Prostate gland (tissue), 2 donors: Measurements from ENCODE around the gene ATL1. TPM values are rescaled to one million over a fixed set of nuclear protein-coding genes. Genes with fewer than 3 reads are reported as not detected.

Experiments
- DNase-seq: peaks from one replicate; pipeline ENCODE4 v3.0.0-alpha.2; 2019; ENCODE audit warnings: low spot score
- H3K27ac ChIP-seq, 2 donors: fragments of 200-600 bp; sonication (generic); 2 replicates each; pipeline ENCODE4 v1.5.1; 2017 to 2019
- H3K27me3 ChIP-seq: fragments of 200-600 bp; sonication (generic); replicated peaks from 2 replicates; pipeline ENCODE4 v1.5.1; 2019; ENCODE audit not compliant: insufficient read depth
- H3K36me3 ChIP-seq, 2 donors: fragments of 200-600 bp; sonication (generic); 1 replicate in 1 of 2; 2 replicates in 1 of 2; pipeline versions ENCODE4 v1.5.1 to v1.8.1; 2017 to 2019
- H3K4me1 ChIP-seq: fragments of 200-600 bp; sonication (generic); replicated peaks from 2 replicates; pipeline ENCODE4 v1.5.1; 2019
- H3K4me3 ChIP-seq, 2 donors: fragments of 200-600 bp; sonication (generic); 2 replicates each; pipeline ENCODE4 v1.5.1; 2017 to 2019
- H3K9me3 ChIP-seq: fragments of 200-600 bp; sonication (generic); 2 replicates; pipeline ENCODE4 v1.5.1; 2017
- POLR2A ChIP-seq: fragments of 450-650 bp; IDR thresholded peaks from one replicate; pipeline ENCODE4 v1.6.1; 2016; ENCODE audit warnings: antibody characterized with exemption, mild to moderate bottlenecking
- POLR2AphosphoS5 ChIP-seq: sonication (generic); formaldehyde crosslinking; IDR thresholded peaks from one replicate; pipeline ENCODE4 v1.6.1; 2017; ENCODE audit warnings: antibody characterized with exemption
- WGBS: methylation state at CpG from one replicate; pipeline ENCODE4 v1.1.5; 2018; 5-methylcytosine and 5-hydroxymethylcytosine counted together
- intact Hi-C: fragments of 100-400 bp; cut with DNase I; formaldehyde crosslinking; loops from one replicate; pipeline ENCODE4 v1.14.2; 2022
- total RNA-seq, 2 donors: library from RNA; depleted of rRNA; stranded (reverse); fragments of >200 nt; gene quantifications; one replicate each; pipeline ENCODE4 v1.1.0, GENCODE V29; 2016
- TF ChIP-seq, protein P1 (sequence below), 4 experiments: fragments of 200-600 bp in 2 of 4; fragments of 450-650 bp in 2 of 4; sonication (generic) in 2 of 4; IDR thresholded peaks; 1 replicate in 3 of 4; 2 replicates in 1 of 4; pipeline ENCODE4 v1.5.1; 2016 to 2019; ENCODE audit warnings: antibody characterized with exemption in 4 of 4, mild to moderate bottlenecking in 2 of 4, moderate library complexity in 2 of 4

Gene ATL1
- total RNA-seq, 2 donors from 2014 or later: 5.3 to 26.5 TPM

- DNase-seq: no peak
- 93% methylated on average over 8 of the region's 8 CpGs for WGBS
These were observed 34.8 kb downstream of the ATL1 start for GRCh38 chr14:50594577-50595316.

GRCh38 chr14:50598765-50599164 is 38.8 kb downstream of the ATL1 start:
- DNase-seq: no peak
- Histone ChIP-seq H3K36me3 (no peaks in the 10 kb centered on the region), H3K9me3 (no peaks in the 10 kb centered on the region), H3K27me3 (no peaks in the 10 kb centered on the region), H3K4me1 (no peaks in the 10 kb centered on the region), H3K4me3 (no peak overlapping the region), H3K27ac (no peak overlapping the region)
- TF ChIP-seq, protein P1, sequence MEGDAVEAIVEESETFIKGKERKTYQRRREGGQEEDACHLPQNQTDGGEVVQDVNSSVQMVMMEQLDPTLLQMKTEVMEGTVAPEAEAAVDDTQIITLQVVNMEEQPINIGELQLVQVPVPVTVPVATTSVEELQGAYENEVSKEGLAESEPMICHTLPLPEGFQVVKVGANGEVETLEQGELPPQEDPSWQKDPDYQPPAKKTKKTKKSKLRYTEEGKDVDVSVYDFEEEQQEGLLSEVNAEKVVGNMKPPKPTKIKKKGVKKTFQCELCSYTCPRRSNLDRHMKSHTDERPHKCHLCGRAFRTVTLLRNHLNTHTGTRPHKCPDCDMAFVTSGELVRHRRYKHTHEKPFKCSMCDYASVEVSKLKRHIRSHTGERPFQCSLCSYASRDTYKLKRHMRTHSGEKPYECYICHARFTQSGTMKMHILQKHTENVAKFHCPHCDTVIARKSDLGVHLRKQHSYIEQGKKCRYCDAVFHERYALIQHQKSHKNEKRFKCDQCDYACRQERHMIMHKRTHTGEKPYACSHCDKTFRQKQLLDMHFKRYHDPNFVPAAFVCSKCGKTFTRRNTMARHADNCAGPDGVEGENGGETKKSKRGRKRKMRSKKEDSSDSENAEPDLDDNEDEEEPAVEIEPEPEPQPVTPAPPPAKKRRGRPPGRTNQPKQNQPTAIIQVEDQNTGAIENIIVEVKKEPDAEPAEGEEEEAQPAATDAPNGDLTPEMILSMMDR (IDR thresholded peaks at IDR 0.05): no peak
- TF ChIP-seq POLR2A: no peak
- no peak for TF ChIP-seq POLR2AphosphoS5
- intact Hi-C loops: no loop called here

More at GRCh38 chr14:50594577-50595316, 34.8 kb downstream of the ATL1 start:
- H3K36me3 ChIP-seq: no peaks in the 10 kb centered on the region
- TF ChIP-seq, protein P1 (IDR thresholded peaks at IDR 0.05): no peak
- no peak for TF ChIP-seq POLR2A
- no peak for TF ChIP-seq POLR2AphosphoS5
- no peaks in the 10 kb centered on the region for H3K27me3 ChIP-seq
- no peak overlapping the region for H3K4me3 ChIP-seq
- no peaks in the 10 kb centered on the region for H3K9me3 ChIP-seq
- H3K27ac ChIP-seq: no peak overlapping the region
- H3K4me1 ChIP-seq: no peaks in the 10 kb centered on the region
- intact Hi-C loops: no loop called here

DNA sequence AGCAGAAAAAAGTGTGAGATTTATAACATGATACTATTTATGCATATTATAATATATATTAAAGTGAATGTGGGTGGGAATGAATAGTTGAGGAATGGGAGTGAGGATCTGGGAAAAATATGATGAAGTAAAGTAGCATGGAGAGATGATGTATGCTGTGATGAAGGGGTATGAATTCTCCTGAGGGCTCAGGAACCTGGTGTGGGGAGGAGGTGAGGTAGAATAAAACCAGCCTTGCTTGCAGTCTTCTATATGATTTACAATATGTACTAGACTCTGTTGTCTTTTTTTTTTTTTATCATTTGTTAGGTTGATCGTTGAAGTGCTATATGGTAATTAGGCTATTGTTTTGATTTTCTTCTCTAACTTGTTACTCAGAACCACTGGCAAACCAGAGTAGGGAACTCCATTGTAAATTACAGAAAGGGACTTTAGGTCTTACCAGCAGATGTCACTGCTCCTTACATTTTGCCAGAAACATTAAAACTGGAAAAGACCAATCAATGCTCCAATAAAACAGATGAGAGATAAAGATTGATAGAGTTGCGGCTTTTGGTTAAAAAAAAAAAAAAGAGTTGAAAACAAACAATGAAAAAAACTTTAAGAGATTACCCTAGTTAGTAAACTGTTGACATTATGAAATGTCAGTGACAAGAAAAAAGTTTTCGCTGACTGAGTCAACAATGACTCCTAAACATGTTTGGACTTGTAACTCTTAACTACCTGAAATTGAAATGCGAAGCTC is 39.9 kb downstream of the ATL1 start:
- peak overlapping the region in 1 of 2 donors; percentile 2 for H3K27ac ChIP-seq
- H3K36me3 ChIP-seq: no peaks in the 10 kb centered on the region
- no peak overlapping the region for H3K4me3 ChIP-seq
- 23% methylated on average over 4 of the region's 4 CpGs for WGBS
- peak; percentile 44 for TF ChIP-seq POLR2AphosphoS5
- TF ChIP-seq POLR2A: no peak
- TF ChIP-seq, protein P1 (IDR thresholded peaks at IDR 0.05): peak in 3 of 4 experiments; percentile 49 to 76 (median 67)
- no peaks in the 10 kb centered on the region for H3K9me3 ChIP-seq
- H3K27me3 ChIP-seq: no peaks in the 10 kb centered on the region
- intact Hi-C loops: loop anchor here (5.0 kb wide), 1 partner anchor 177 kb away; no protein-coding TSS in a partner anchor
- H3K4me1 ChIP-seq: no peaks in the 10 kb centered on the region
- no peak for DNase-seq

DNA sequence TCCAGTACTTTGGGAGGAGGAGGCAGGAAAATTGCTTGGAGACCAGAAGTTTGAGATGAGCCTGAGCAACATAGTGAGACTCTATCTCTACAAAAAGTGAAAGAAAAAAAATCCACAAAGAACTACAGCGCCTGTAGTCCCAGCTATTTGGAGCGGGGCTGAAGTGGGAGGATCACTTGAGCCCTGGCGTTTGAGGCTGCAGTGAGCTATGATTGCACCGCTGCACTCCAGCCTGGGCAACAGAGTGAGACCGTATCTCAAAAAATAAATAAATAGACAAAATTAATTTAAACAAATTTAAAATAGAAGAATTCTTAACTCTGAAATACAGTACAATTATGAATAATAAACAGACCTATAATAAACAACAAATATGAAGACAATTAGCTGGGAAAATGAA is 40.9 kb downstream of the ATL1 start:
- H3K4me1 ChIP-seq: no peaks in the 10 kb centered on the region
- no peak for TF ChIP-seq POLR2AphosphoS5
- TF ChIP-seq, protein P1 (IDR thresholded peaks at IDR 0.05): no peak
- H3K36me3 ChIP-seq: no peaks in the 10 kb centered on the region
- intact Hi-C loops: loop anchor here (5.0 kb wide), 1 partner anchor 176 kb away; no protein-coding TSS in a partner anchor
- WGBS: 57% methylated on average over 5 of the region's 5 CpGs
- no peak overlapping the region for H3K27ac ChIP-seq
- H3K27me3 ChIP-seq: no peaks in the 10 kb centered on the region
- H3K4me3 ChIP-seq: no peak overlapping the region
- H3K9me3 ChIP-seq: no peaks in the 10 kb centered on the region
- peak; percentile 23 for DNase-seq
